DND-41 (cell line): Measurements from ENCODE around the gene ITLN2.
A peak's percentile ranks its signal among the peaks of the same experiment; 100 is the strongest.

Experiments
- ATAC-seq: fragments of 200-7000 bp; cut with Tn5 transposase; 3 replicates; pipeline ENCODE4 v1.9.1; 2021; ENCODE audit warnings: low read depth; ENCODE audit not compliant: insufficient read depth
- DNase-seq: peaks from one replicate; pipeline ENCODE4 v3.0.0-alpha.2; 2020
- H2AFZ ChIP-seq: 2 replicates; pipeline ENCODE4 v1.6.0; 2012; ENCODE audit warnings: low read depth, low read length
- H3K27ac ChIP-seq: 2 replicates; pipeline ENCODE4 v1.5.1; 2012; ENCODE audit warnings: low read length, inconsistent platforms
- H3K27me3 ChIP-seq: fragments of 200-600 bp; sonication (generic); 2 replicates; pipeline ENCODE4 v1.6.0; 2012; ENCODE audit warnings: low read length, mild to moderate bottlenecking, inconsistent platforms; ENCODE audit not compliant: insufficient read depth, poor library complexity
- H3K36me3 ChIP-seq: 2 replicates; pipeline ENCODE4 v1.5.1; 2012; ENCODE audit warnings: low read length, inconsistent platforms; ENCODE audit not compliant: insufficient read depth
- H3K4me1 ChIP-seq: 2 replicates; pipeline ENCODE4 v1.5.1; 2012; ENCODE audit warnings: mild to moderate bottlenecking, low read length; ENCODE audit not compliant: insufficient read depth
- H3K4me2 ChIP-seq: 2 replicates; pipeline ENCODE4 v1.6.0; 2012; ENCODE audit warnings: mild to moderate bottlenecking, moderate library complexity, low read length, inconsistent platforms; ENCODE audit not compliant: insufficient read depth
- H3K4me3 ChIP-seq, 2 experiments: fragments of 200-600 bp in 1 of 2; shearing (Covaris generic) in 1 of 2; 2 replicates each; pipeline ENCODE4 v1.5.1; 2012 to 2016; ENCODE audit warnings: inconsistent platforms in 2 of 2, low read length in 2 of 2, mild to moderate bottlenecking in 2 of 2, low read depth in 1 of 2, moderate library complexity in 1 of 2
- H3K79me2 ChIP-seq: 2 replicates; pipeline ENCODE4 v1.6.0; 2012; ENCODE audit warnings: low read length, inconsistent platforms; ENCODE audit not compliant: insufficient read depth
- H3K9ac ChIP-seq: 2 replicates; pipeline ENCODE4 v1.6.0; 2012; ENCODE audit warnings: low read depth, mild to moderate bottlenecking, inconsistent platforms, low read length, moderate library complexity
- H3K9me3 ChIP-seq: 2 replicates; pipeline ENCODE4 v1.5.1; 2012; ENCODE audit warnings: low read length, moderate library complexity, mild to moderate bottlenecking, inconsistent platforms; ENCODE audit not compliant: insufficient read depth, severe bottlenecking
- H4K20me1 ChIP-seq: 2 replicates; pipeline ENCODE4 v1.6.0; 2012; ENCODE audit warnings: low read length; ENCODE audit not compliant: insufficient read depth
- EZH2 ChIP-seq: IDR thresholded peaks from 3 replicates; pipeline ENCODE4 v1.6.1; 2012; ENCODE audit warnings: borderline replicate concordance, low read depth, mild to moderate bottlenecking, moderate library complexity, low read length, inconsistent platforms; ENCODE audit not compliant: severe bottlenecking
- TF ChIP-seq, protein P1 (sequence below): IDR thresholded peaks from 2 replicates; pipeline ENCODE4 v1.5.1; 2012; ENCODE audit warnings: borderline replicate concordance, low read length, moderate library complexity, mild to moderate bottlenecking; ENCODE audit not compliant: poor library complexity, severe bottlenecking; ENCODE audit errors: extremely low read depth

ITLN2 gene

GRCh38 chr1:160975026-160975425 lies 20.4 kb upstream of the ITLN2 start:
- Histone ChIP-seq H3K9ac (no peak overlapping the region), H2AFZ (no peak overlapping the region), H3K4me2 (no peak overlapping the region), H3K4me3 (no peak overlapping the region), H3K27ac (no peak overlapping the region), H3K36me3 (no peaks in the 10 kb centered on the region), H3K79me2 (no peaks in the 10 kb centered on the region), H3K4me1 (no peaks in the 10 kb centered on the region), H4K20me1 (no peaks in the 10 kb centered on the region), H3K27me3 (no peaks in the 10 kb centered on the region), H3K9me3 (no peaks in the 10 kb centered on the region)
- TF ChIP-seq, protein P1, sequence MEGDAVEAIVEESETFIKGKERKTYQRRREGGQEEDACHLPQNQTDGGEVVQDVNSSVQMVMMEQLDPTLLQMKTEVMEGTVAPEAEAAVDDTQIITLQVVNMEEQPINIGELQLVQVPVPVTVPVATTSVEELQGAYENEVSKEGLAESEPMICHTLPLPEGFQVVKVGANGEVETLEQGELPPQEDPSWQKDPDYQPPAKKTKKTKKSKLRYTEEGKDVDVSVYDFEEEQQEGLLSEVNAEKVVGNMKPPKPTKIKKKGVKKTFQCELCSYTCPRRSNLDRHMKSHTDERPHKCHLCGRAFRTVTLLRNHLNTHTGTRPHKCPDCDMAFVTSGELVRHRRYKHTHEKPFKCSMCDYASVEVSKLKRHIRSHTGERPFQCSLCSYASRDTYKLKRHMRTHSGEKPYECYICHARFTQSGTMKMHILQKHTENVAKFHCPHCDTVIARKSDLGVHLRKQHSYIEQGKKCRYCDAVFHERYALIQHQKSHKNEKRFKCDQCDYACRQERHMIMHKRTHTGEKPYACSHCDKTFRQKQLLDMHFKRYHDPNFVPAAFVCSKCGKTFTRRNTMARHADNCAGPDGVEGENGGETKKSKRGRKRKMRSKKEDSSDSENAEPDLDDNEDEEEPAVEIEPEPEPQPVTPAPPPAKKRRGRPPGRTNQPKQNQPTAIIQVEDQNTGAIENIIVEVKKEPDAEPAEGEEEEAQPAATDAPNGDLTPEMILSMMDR, result no peak
- no peak for TF ChIP-seq EZH2
- DNase-seq (no peak), ATAC-seq (no peak)

GRCh38 chr1:160973491-160973890 lies 18.9 kb upstream of the ITLN2 start:
- TF ChIP-seq, protein P1, result no peak
- no peak for TF ChIP-seq EZH2
- Histone ChIP-seq H3K4me2 (no peak overlapping the region), H3K9ac (no peak overlapping the region), H3K4me1 (no peaks in the 10 kb centered on the region), H3K79me2 (no peaks in the 10 kb centered on the region), H3K27ac (no peak overlapping the region), H3K27me3 (no peaks in the 10 kb centered on the region), H2AFZ (no peak overlapping the region), H3K9me3 (no peaks in the 10 kb centered on the region), H3K36me3 (no peaks in the 10 kb centered on the region), H3K4me3 (no peak overlapping the region), H4K20me1 (no peaks in the 10 kb centered on the region)
- ATAC-seq (0 out of 3 replicates have a peak, but pooled peaks have one; percentile 22), DNase-seq (no peak)

GRCh38 chr1:160972939-160973338 lies 18.3 kb upstream of the ITLN2 start:
- H3K79me2 ChIP-seq, result no peaks in the 10 kb centered on the region
- H3K4me3 ChIP-seq, result no peak overlapping the region
- ATAC-seq, result no peak
- H3K36me3 ChIP-seq, result no peaks in the 10 kb centered on the region
- no peak overlapping the region for H3K4me2 ChIP-seq
- no peaks in the 10 kb centered on the region for H3K9me3 ChIP-seq
- TF ChIP-seq, protein P1, result no peak
- TF ChIP-seq EZH2, result no peak
- H3K4me1 ChIP-seq, result no peaks in the 10 kb centered on the region
- no peaks in the 10 kb centered on the region for H4K20me1 ChIP-seq
- no peak overlapping the region for H2AFZ ChIP-seq
- H3K9ac ChIP-seq, result no peak overlapping the region
- no peak overlapping the region for H3K27ac ChIP-seq
- no peak for DNase-seq
- H3K27me3 ChIP-seq, result no peaks in the 10 kb centered on the region

DNA sequence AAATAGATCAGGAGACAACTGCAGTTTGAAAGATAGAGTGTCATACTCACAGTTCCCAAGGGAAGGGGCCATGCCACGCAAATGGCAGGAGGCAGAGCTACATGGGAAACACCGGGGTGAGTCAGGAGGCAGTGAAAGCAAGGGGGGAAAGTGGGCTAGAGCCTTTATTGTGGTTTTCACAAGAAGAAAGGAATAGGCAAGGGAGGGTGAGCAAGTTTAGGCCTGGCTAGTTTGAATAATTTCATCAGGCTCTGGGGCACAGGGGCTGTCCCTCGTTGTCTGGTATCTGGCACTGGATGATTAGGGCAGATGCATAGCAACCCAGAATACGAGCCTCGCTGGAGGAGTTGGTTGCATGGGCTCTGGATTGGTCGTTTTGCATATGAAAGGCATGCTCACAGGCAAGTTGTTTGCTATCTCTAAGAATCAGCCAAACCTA lies 17.0 kb upstream of the ITLN2 start:
- Histone ChIP-seq H3K4me1 (no peaks in the 10 kb centered on the region), H3K79me2 (no peaks in the 10 kb centered on the region), H3K27me3 (no peaks in the 10 kb centered on the region), H4K20me1 (no peaks in the 10 kb centered on the region), H2AFZ (no peak overlapping the region), H3K9me3 (no peaks in the 10 kb centered on the region), H3K4me3 (no peak overlapping the region), H3K9ac (no peak overlapping the region), H3K36me3 (no peaks in the 10 kb centered on the region), H3K27ac (no peak overlapping the region), H3K4me2 (no peak overlapping the region)
- ATAC-seq (peak; percentile 73), DNase-seq (peak; percentile 35)
- no peak for TF ChIP-seq EZH2
- TF ChIP-seq, protein P1, result no peak
